GM21367 (cell line): Measurements from ENCODE around the gene KMT2A.
"Not testable (repeated sequence)": the region's sequence is repeated elsewhere in the genome, so short reads cannot be mapped to it uniquely, and the experiment has no call there.

Experiments
- ATAC-seq: cut with Tn5 transposase; IDR thresholded peaks from one replicate; pipeline ENCODE4 v1.9.1; 2021; ENCODE audit not compliant: unreplicated experiment

The KMT2A gene

DNA sequence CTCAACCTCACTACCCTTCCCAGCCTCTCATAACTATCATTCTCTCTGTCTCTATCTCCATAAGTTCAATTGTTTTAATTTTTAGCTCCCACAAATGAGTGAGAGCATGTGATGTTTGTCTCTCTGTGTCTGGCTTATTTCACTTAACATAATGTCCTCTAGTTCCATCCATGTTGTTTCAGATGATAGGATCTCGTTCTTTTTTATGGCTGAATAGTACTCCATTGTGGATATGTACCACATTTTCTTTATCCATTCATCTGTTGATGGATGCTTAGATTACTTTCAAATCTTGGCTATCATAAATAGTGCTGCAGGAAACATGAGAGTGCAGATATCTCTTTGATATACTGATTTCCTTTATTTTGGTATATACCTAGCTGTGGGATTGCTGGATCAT lies 44.9 kb downstream of the KMT2A start:
- ATAC-seq: not testable (repeated sequence)

DNA sequence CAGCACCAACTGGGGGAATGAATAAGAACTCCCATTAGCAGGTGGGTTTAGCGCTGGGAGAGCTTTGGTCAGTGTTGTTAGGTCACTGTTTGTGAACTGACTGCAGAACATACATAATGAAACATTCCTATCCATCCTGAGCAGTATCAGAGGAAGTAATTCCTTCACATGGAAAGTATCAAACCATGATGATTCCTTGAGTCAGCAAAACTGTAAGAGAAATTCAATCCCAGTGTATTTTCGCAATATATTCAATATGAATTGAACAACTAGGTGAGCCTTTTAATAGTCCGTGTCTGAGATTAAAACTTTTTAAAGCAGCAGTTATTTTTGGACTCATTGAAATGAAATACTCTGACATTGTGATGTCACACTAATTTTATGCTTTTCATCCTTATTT lies 48.1 kb downstream of the KMT2A start:
- ATAC-seq: no peak

DNA sequence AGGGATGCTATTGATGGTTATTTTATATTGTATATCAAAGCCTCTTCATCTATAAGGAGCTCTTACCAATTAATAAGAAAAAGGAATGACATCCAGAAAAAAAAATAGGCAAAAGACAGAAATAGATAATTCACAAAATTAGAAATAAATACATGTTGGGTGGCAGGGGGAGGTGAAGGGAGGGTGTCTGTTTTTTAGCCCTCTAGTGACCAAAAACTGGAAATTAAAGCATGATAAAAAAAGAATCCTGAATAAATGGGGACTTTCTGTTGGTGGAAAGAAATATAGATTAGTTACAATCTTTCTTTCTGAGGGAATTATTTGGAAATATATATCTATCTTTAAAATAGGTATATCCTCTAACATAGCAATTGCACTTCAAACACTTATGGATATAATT lies 49.0 kb downstream of the KMT2A start:
- no peak for ATAC-seq

DNA sequence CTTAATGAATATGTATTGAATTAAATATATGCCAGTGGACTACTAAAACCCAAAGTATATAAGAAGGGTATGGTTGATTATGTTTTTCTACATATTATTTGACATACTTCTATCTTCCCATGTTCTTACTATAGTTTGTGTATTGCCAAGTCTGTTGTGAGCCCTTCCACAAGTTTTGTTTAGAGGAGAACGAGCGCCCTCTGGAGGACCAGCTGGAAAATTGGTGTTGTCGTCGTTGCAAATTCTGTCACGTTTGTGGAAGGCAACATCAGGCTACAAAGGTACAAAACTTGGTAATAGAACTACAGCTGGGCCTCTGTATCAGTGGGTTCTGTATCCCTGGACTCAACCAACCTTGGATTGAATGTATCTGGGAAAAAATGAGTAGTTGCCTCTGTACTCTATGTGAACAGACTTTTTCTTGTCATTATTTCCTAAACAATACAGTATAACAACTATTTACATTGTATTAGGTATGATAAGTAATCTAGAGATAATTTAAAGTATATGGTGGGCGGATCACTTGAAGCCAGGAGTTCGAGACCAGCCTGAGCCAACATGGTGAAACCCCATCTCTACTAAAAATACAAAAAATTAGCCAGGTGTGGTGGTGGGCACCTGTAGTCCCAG lies 52.3 kb downstream of the KMT2A start:
- no peak for ATAC-seq

DNA sequence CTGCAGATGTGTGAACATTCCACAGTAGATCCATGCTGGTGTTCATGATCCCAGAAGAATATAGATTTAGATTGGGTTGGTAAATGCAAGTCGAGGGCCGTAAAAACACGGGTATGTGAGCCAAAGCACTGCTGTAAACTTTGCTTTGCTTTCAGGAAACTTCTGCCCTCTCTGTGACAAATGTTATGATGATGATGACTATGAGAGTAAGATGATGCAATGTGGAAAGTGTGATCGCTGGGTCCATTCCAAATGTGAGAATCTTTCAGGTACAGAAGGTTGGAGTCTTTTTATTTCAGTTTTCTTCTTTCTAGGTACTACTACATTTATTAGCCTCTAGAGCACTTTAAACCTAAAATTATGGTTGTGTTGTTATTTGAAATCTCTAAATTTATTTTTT lies 54.7 kb downstream of the KMT2A start:
- no peak for ATAC-seq

DNA sequence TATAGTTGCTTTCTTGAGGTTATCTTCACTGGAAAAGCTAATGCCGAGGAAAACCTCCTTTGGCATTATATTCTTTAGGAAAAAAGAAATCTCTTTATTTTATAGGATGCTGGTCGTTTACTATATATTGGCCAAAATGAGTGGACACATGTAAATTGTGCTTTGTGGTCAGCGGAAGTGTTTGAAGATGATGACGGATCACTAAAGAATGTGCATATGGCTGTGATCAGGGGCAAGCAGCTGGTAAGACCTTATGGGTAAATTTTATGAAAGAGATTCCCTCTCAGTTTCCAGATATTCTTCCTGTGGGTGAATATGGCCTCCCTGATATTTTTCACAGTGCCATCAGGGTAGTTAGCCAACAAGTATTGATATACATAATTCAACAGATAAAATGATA lies 61.5 kb downstream of the KMT2A start:
- ATAC-seq: no peak

DNA sequence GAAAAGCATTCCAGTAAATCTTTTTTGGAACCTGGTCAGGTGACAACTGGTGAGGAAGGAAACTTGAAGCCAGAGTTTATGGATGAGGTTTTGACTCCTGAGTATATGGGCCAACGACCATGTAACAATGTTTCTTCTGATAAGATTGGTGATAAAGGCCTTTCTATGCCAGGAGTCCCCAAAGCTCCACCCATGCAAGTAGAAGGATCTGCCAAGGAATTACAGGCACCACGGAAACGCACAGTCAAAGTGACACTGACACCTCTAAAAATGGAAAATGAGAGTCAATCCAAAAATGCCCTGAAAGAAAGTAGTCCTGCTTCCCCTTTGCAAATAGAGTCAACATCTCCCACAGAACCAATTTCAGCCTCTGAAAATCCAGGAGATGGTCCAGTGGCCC lies 66.9 kb downstream of the KMT2A start:
- ATAC-seq: no peak

DNA sequence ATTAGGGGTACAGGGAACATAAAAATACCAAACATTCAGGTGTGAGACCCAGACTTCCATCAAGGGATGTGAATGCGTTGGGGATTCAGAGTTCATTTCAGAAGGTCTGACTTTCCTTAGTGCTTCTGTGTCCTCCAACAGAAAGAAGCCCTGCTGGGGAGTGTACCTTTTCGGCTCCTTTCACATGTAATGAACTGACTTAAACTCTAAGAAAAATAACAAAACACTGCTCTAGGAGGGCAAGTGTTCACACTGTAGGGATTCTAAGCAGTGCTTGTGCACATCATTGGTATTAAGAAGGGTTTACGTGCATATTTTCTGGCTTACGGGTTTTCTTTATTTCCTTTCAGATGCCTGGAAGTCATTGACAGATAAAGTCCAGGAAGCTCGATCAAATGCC lies 75.3 kb downstream of the KMT2A start:
- no peak for ATAC-seq

DNA sequence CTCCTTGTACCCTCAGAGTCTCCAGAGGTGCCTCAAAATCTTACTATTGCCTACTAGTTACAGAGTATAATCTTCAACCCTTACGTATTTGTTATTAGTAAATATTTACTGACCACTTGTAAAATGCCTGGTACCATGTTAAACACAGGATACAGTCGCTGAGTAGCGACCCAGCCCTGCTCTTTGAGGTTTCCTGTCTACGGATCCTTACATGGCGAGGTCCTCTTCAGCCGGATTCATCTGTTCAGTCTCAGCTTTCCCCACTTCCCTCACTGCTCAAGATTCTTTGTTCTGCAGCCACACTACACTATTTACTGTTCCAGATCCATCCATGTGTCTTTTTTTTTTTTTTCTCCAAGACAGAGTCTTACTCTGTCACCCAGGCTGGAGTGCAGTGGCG lies 77.8 kb downstream of the KMT2A start:
- no peak for ATAC-seq

DNA sequence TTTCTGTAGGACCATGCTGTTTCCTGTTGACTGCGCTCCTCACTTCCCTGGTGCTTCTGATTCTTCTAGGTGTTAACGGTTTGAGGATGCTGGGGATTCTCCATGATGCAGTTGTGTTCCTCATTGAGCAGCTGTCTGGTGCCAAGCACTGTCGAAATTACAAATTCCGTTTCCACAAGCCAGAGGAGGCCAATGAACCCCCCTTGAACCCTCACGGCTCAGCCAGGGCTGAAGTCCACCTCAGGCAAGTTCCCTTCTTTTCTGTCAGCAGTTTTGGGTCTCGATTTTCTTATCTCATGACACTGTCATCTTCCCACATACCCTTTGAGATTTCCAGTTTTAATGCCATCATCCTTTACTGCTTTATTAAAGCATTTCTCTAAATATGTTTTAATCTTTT lies 83.3 kb downstream of the KMT2A start:
- no peak for ATAC-seq

DNA sequence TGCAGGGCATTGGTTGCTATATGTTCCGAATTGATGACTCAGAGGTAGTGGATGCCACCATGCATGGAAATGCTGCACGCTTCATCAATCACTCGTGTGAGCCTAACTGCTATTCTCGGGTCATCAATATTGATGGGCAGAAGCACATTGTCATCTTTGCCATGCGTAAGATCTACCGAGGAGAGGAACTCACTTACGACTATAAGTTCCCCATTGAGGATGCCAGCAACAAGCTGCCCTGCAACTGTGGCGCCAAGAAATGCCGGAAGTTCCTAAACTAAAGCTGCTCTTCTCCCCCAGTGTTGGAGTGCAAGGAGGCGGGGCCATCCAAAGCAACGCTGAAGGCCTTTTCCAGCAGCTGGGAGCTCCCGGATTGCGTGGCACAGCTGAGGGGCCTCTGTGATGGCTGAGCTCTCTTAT lies 85.6 kb downstream of the KMT2A start:
- ATAC-seq: no peak

DNA sequence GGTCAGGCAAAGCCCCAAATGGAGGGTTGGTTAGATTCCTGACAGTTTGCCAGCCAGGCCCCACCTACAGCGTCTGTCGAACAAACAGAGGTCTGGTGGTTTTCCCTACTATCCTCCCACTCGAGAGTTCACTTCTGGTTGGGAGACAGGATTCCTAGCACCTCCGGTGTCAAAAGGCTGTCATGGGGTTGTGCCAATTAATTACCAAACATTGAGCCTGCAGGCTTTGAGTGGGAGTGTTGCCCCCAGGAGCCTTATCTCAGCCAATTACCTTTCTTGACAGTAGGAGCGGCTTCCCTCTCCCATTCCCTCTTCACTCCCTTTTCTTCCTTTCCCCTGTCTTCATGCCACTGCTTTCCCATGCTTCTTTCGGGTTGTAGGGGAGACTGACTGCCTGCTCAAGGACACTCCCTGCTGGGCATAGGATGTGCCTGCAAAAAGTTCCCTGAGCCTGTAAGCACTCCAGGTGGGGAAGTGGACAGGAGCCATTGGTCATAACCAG lies 86.3 kb downstream of the KMT2A start:
- no peak for ATAC-seq

DNA sequence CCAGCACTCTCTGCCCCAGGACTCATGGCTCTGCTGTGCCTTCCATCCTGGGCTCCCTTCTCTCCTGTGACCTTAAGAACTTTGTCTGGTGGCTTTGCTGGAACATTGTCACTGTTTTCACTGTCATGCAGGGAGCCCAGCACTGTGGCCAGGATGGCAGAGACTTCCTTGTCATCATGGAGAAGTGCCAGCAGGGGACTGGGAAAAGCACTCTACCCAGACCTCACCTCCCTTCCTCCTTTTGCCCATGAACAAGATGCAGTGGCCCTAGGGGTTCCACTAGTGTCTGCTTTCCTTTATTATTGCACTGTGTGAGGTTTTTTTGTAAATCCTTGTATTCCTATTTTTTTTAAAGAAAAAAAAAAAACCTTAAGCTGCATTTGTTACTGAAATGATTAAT lies 88.1 kb downstream of the KMT2A start:
- no peak for ATAC-seq

DNA sequence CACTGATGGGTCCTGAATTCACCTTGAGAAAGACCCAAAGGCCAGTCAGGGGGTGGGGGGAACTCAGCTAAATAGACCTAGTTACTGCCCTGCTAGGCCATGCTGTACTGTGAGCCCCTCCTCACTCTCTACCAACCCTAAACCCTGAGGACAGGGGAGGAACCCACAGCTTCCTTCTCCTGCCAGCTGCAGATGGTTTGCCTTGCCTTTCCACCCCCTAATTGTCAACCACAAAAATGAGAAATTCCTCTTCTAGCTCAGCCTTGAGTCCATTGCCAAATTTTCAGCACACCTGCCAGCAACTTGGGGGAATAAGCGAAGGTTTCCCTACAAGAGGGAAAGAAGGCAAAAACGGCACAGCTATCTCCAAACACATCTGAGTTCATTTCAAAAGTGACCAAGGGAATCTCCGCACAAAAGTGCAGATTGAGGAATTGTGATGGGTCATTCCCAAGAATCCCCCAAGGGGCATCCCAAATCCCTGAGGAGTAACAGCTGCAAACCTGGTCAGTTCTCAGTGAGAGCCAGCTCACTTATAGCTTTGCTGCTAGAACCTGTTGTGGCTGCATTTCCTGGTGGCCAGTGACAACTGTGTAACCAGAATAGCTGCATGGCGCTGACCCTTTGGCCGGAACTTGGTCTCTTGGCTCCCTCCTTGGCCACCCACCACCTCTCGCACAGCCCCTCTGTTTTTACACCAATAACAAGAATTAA lies 88.6 kb downstream of the KMT2A start:
- ATAC-seq: no peak

DNA sequence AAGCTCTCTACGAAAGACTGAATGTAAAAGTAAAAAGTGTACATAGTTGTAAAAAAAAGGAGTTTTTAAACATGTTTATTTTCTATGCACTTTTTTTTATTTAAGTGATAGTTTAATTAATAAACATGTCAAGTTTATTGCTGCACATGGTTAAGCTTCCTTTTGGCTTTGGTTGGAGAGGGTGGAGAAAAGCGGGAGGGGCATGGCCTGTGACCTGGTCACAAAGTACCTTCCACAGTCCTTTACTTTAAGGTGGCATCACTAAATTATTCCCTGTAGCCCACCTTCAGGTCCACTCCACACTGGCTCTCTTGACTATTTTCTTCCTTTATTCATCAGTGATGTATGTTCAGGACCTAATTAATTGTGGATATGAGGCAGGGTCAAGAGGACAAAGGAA lies 90.4 kb downstream of the KMT2A start:
- no peak for ATAC-seq

DNA sequence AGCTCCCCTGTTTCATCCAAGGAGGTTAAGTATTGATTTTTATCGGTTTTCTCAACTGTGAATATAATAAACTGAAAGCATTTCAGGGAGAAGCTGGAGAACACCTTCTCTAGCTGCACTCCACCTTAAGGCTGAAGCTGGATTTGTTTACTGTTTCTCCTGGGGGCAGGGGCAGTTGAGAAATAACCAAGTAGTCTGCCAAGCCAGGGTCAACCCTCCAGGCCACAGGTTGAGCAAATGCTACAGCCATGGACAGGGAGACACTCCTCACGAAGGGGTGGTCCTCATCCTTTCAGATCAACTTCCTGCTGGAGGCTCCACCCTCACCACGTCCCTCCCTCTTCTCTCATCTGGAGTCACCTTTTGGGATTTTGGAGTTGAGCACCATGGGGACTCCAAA lies 90.8 kb downstream of the KMT2A start, which contains the start of gene TTC36:
TSS of gene TTC36 (plus strand) at position 366 of the 400 bp plus-strand sequence. CDS start at position 387, 21 bp downstream.
- ATAC-seq: no peak

DNA sequence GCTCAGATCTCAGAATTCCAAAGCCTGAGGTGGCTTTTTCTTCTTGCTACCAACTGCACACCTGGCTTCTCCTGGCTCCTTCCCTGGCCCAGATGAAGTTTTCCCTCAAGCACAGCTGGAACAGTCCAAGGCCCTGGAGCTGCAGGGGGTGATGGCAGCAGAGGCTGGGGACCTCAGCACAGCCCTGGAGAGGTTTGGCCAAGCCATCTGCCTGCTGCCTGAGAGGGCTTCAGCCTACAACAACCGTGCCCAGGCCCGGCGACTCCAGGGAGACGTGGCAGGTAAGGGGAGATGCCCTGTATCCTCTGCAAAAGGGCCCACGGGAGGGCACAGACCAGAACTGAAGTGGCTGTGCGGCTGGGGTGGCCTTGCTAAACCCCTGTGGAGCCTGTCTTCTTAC lies 92.2 kb downstream of the KMT2A start:
- ATAC-seq: no peak

DNA sequence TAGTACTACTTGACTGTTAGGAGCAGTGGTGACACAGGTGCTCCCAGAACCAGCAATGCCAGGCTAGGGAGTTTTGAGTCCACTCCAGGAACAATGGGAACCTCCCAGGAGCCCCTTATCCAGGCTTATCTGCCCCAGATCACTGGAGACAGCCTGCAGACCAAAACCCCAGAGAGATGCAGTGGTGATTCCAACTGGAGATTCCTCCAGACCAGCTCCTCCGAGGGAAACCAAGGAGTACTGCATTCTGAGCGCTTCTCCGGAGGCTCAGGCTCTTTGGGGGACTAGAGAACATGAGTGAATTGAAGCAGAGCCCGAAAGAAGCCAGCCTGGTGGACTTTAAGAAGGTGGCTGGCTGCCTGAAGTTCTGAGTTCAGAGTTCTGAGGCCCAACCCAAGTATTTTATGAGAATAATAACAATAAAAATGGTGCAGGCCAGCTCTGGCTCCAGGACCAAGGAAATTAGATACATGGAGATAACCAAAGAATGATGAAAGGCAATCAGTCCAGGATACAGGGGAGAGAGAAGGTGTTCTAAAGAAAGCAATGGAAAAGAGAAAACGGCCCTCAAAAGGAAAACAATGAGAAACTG lies 93.4 kb downstream of the KMT2A start:
- ATAC-seq: no peak

DNA sequence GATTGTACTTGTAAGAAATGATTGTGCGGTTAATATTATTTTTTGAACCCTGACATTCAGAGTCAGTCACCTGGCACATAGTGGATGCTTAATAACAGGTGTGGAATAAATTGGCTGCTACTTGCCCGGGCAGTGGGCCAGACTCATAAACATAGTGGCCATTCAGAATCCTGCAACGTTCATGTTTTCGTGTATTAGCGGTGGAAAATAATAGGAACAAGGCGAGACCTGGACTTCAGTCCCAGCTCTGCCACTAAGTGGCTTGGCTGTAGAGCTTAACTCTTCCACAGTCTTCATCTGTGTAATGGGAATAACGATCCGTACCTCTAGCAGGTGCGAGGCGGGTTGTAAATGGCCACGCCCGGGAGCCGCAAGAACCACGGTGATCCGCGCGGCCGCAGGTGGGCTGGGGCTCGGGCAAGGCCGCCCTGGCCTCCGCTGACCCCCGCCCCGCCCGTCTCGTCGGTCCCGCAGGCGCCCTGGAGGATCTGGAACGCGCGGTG lies 93.9 kb downstream of the KMT2A start:
- no peak for ATAC-seq

DNA sequence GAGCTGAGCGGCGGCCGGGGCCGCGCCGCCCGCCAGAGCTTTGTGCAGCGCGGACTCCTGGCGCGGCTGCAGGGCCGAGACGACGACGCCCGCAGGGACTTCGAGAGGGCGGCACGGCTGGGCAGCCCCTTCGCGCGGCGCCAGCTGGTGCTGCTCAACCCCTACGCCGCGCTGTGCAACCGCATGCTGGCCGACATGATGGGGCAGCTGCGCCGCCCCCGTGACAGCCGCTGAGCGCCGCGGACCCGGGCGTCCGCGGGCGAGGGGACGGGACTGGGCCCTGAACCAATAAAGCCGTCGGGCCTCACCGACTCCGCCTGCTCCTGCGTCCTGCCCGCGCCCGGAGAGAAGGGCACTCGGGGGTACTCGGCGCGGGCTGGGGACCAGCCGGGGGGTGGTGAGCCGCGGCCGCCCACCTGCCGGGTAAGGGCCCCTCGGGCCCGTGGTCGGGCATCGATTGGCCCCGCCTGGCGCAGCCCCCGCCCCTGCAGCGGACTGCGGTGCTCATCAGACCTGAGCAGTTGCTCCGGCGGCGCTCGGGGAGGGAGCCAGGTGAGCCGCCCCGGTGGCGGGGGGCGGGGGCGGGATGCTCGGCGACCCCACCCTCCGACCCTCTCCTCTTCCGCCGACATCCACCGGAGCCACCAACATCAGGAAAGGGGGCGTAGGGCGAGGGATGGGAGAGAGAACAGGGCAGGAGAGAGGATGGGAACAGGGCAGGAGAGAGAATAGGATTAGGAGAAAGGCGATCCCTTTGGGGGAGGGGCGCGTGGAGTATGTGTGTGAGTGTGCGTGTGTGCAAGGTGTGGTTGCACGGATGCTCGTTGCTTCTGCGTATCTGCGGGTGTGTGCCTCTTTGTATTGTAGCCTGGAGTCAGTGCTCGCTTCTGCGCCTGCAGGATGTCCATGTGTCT lies 94.6 kb downstream of the KMT2A start, which contains the start of gene TMEM25:
TSS of gene TMEM25 (plus strand) at position 510 of the 914 bp plus-strand sequence. CDS start 610 bp downstream, outside the sequence.
- ATAC-seq: peak; percentile 66

DNA sequence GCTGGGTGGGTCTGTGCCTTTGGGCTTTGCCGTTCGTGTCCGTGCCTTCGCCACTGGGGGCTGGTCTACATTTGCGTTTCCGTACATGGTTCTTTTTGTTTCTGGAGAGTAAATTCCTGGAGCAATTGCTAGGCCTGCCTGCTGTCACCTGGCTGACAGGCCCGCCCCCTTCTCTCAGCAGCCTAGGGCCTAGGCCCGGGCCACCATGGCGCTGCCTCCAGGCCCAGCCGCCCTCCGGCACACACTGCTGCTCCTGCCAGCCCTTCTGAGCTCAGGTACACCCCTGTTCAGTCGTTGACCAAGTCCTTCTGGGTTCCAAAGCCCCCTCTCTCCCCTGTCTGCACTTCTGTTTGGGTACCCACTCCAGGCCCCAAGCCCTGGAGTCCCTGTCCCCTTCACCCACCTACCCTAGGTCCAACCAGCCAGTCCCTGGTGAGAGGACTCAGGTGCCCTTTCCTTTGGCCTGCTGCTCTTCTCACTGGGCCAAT lies 95.3 kb downstream of the KMT2A start:
- no peak for ATAC-seq
